H1 (cell line): ENCODE results near the gene BTBD9. TPM values are rescaled to one million over a fixed set of nuclear protein-coding genes. Genes with fewer than 3 reads are reported as not detected.

Source experiments
- BRCA1 ChIP-seq: IDR thresholded peaks from 2 replicates; pipeline ENCODE4 v1.6.1; 2012; ENCODE audit warnings: low read depth, low read length, improper control_type of control experiment
- CHD7 ChIP-seq: fragments of 300-600 bp; sonication (generic); IDR thresholded peaks from 2 replicates; pipeline ENCODE4 v1.7.1; 2012; ENCODE audit warnings: low read length, moderate library complexity, mild to moderate bottlenecking, inconsistent platforms; ENCODE audit not compliant: insufficient replicate concordance
- CREB1 ChIP-seq: IDR thresholded peaks from 2 replicates; pipeline ENCODE4 v1.6.1; 2012; ENCODE audit warnings: inconsistent platforms
- CTBP2 ChIP-seq: IDR thresholded peaks from 2 replicates; pipeline ENCODE4 v1.7.0; 2011; ENCODE audit warnings: borderline replicate concordance, mild to moderate bottlenecking, moderate library complexity, mixed read lengths, low read length; ENCODE audit not compliant: insufficient read depth, insufficient read length
- EP300 ChIP-seq, 2 experiments: IDR thresholded peaks; 1 replicate in 1 of 2; 2 replicates in 1 of 2; pipeline ENCODE4 v1.6.1; 2011 to 2012; ENCODE audit warnings: low read depth in 2 of 2, low read length in 2 of 2, mild to moderate bottlenecking in 2 of 2, borderline replicate concordance in 1 of 2, inconsistent platforms in 1 of 2, moderate library complexity in 1 of 2
- GTF2F1 ChIP-seq: IDR thresholded peaks from 2 replicates; pipeline ENCODE4 v1.6.1; 2012; ENCODE audit warnings: low read depth, low read length, improper control_type of control experiment, borderline replicate concordance
- POU5F1 ChIP-seq: IDR thresholded peaks from 2 replicates; pipeline ENCODE4 v1.6.1; 2011; ENCODE audit warnings: low read depth, mild to moderate bottlenecking, low read length, moderate library complexity
- RBBP5 ChIP-seq: IDR thresholded peaks from 2 replicates; pipeline ENCODE4 v1.7.1; 2012; ENCODE audit warnings: low read depth, mild to moderate bottlenecking, inconsistent platforms, low read length, moderate library complexity, borderline replicate concordance
- SP2 ChIP-seq: IDR thresholded peaks from 2 replicates; pipeline ENCODE4 v1.6.1; 2012; ENCODE audit warnings: mild to moderate bottlenecking, low read length, inconsistent platforms
- TBP ChIP-seq: IDR thresholded peaks from 2 replicates; pipeline ENCODE4 v1.6.1; 2011; ENCODE audit warnings: low read depth, low read length, improper control_type of control experiment
- polyA plus RNA-seq, 7 experiments: library from polyadenylated mRNA; depleted of rRNA in 3 of 7; stranded (reverse) in 5 of 7; unstranded in 2 of 7; fragments of >200 nt in 5 of 7; fragments of 200-250 nt in 2 of 7; gene quantifications; 1 replicate in 5 of 7; 2 replicates in 1 of 7; 4 replicates in 1 of 7; pipeline versions ENCODE4 v1.2.1 to v1.2.3, GENCODE V29; 2011 to 2013; ENCODE audit warnings: missing spikeins in 2 of 7, mixed read lengths in 2 of 7
- total RNA-seq: library from RNA; stranded (reverse); fragmentation: NEBNext Ultra II Directional; extraction: Animal tissue kit (Norgen Biotek cat#: 25700); gene quantifications from 2 replicates; pipeline ENCODE4 v1.2.1, GENCODE V29; 2021

The BTBD9 gene
- total and polyA plus RNA-seq, 2 of the 8 experiments (the other 6 are each of a cell fraction or from before 2014, with no cell fraction given), result 0.92 to 4.1 TPM

DNA sequence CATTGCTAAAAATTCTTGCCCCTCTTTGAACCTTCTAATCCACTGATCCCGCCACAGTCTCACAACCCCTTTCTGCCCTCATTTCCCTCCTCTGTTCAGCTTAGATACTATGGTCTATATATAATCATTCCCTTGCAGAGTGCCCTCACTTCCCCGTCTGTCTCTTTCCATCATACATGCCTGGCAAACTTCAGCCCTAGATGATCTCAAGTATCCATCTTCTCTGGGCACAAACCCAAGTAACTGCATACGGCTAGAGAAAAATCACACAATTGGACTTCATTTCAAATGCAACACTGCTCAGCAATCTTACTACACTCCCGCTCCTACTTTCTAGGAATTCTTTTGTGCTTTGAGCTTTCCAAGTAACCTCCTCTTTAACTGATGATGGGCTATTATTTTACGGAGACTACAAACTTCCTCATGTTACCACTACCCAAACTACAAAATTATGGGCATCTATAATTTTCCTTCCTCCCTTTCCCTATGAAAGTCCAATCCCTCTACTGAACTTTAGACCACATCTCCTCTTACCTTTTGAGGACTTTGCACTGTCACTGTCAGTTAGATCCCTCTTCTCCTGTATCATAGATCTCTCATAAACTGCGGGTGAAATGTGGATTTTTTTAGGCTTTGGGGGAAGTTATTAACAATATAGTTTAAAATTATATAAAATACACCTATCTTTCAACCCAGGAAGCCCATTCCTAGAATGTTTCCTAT is 135.6 kb downstream of the BTBD9 start (continued):
- TF ChIP-seq CHD7 (no peak), BRCA1 (no peak), CREB1 (no peak), TBP (no peak), EP300 (IDR thresholded peaks at IDR 0.05; ENCODE audit: borderline replicate concordance in 1 of 2, low read depth in 2 of 2, low read length in 2 of 2) (no peak), CTBP2 (no peak), RBBP5 (no peak), GTF2F1 (no peak), SP2 (no peak), POU5F1 (no peak)
